ENCODE data around the gene GNAL.
A peak's percentile ranks its signal among the peaks of the same experiment; 100 is the strongest.
"Not testable (repeated sequence)": the region's sequence is repeated elsewhere in the genome, so short reads cannot be mapped to it uniquely, and the experiment has no call there.

Gene GNAL

DNA sequence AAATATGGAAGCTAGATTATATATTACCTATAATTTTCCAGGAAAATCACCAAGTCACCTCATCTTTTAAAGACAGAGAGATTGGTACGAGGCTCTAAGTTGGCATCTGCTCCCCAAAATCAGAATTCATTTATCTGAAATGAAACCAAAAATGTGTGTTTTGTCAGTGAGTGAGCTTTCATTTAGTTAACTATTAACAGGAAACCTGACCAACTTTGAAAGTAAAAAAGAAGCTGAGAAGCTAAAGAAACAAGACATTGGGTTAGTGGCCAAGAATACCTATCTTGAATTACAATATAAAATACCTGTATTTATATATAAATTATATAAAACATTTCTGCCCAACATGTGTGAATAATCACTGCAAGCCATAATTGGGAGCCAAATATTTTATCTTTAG lies 217.1 kb downstream of the GNAL start:
- Histone ChIP-seq H3K36me3 (peaks cover 0 to 32% (median 9%) of the 10 kb centered on the region in 3 donors), H3K27me3 (no peaks in the 10 kb centered on the region), H3K27ac (no peak overlapping the region), H3K4me3 (no peak overlapping the region), H3K4me1 (peaks cover 0 to 19% (median 12%) of the 10 kb centered on the region in 4 donors), H3K9me3 (no peaks in the 10 kb centered on the region)
- TF ChIP-seq, protein P1, sequence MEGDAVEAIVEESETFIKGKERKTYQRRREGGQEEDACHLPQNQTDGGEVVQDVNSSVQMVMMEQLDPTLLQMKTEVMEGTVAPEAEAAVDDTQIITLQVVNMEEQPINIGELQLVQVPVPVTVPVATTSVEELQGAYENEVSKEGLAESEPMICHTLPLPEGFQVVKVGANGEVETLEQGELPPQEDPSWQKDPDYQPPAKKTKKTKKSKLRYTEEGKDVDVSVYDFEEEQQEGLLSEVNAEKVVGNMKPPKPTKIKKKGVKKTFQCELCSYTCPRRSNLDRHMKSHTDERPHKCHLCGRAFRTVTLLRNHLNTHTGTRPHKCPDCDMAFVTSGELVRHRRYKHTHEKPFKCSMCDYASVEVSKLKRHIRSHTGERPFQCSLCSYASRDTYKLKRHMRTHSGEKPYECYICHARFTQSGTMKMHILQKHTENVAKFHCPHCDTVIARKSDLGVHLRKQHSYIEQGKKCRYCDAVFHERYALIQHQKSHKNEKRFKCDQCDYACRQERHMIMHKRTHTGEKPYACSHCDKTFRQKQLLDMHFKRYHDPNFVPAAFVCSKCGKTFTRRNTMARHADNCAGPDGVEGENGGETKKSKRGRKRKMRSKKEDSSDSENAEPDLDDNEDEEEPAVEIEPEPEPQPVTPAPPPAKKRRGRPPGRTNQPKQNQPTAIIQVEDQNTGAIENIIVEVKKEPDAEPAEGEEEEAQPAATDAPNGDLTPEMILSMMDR (IDR thresholded peaks at IDR 0.05): no peak
- intact Hi-C loops (cut with DNase I; ENCODE audit: low total_unique reads): loop anchor here (10.0 kb wide), 1 partner anchor 51 kb away; the partner anchor contains the start of gene CHMP1B
- no peak for DNase-seq

DNA sequence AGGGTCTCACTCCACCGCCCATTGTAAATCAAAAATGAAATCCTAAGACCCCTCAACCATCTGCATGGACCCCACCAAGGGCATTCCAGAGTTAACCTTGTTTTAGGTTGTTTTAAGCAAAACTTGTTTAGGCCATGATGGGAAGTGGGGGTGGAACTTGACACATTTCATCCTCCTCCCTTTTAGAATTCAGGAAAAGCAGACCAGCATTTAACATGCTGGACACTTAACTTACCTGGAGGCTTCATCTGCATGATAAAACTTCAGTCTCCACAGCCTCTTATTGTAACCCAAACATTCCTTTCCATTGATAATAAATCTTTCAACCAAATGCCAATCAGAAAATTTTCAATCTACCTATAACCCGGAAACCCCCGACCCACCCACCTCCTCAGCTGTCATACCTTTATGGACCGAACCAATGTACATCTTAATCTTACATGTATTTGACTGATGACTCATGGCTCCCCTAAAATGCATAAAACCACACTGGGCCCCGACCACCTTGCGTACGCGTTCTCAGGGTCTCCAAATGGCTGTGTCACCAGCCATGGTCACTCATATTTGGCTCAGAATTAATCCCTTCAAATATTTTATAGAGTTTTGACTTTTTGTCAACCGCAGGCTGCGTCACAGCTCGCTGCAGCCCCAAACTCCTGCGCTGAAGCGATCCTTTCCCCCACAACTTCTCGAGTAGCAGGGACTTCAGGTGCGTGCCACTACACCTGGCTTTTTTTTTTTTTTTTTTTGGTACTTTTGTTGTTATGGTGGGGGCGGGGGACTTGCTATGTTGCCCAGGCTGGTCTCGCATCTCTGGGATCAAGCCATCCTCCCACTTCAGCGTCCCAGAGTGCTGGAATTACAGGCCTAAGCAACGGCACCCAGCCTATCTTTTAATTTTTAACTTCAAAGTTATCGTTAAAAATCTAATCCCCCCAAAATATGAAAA lies 218.1 kb downstream of the GNAL start:
- DNase-seq: no peak
- peaks cover 0 to 24% (median 9%) of the 10 kb centered on the region in 3 donors for H3K36me3 ChIP-seq
- H3K27me3 ChIP-seq: no peaks in the 10 kb centered on the region
- peak overlapping the region; percentile 99 to 100 for H3K27ac ChIP-seq
- H3K4me3 ChIP-seq: peak overlapping the region; percentile 78 to 97
- no peaks in the 10 kb centered on the region for H3K9me3 ChIP-seq
- peaks cover 0 to 19% (median 12%) of the 10 kb centered on the region in 4 donors for H3K4me1 ChIP-seq
- TF ChIP-seq, protein P1 (IDR thresholded peaks at IDR 0.05): no peak
- intact Hi-C loops (cut with DNase I; ENCODE audit: low total_unique reads): loop anchor here (10.0 kb wide), 1 partner anchor 52 kb away; the partner anchor contains the start of gene CHMP1B

DNA sequence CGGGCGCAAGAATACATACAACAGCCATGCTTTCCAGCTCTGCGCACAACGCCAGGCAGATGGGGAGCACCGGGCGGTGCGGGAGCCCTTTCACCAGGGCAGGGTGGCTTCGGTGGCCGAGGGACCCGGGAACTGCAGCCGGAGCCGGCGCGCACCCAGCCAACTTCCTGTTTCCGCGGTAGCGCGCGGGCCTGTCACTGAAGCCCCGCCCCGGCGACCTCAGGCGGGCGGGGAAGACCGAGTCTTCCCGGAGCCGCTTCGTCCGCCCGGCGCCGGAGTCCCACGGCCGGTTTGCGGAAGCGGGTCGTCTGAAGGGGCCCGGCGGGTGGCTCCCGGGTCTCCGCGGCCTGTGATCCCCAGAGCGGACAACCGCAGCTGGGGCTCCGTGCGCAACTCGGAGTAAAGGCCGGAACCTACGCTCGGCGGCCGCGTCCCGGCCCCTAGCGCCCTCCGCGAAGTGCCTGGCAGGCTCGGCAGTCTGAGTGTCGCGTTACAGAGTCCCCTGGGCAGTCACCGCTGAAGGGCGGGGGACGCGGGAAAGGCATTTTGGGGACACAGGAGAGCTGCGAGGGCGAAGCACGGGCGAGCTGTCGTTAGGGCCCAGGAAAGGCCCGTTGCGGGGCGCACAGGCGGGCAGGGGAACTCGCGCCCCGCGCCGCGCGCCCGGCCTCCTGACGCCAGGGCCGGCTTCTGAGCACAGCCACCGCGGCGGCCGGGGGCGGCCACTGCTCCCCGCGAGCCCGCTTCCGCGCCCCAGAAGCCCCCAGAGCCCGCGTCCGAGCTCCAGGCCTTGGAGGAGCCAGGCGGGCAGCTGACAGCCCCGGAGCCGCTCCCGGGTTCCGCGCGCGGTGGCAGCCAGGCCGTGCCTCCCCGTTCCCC lies 219.4 kb downstream of the GNAL start, which contains the start of gene MPPE1:
Gene MPPE1 (minus strand): TSS at position 136 of the 879 bp plus-strand sequence. CDS start 11,053 bp downstream, outside the sequence.
- peaks cover 0 to 12% (median 5%) of the 10 kb centered on the region in 3 donors for H3K36me3 ChIP-seq
- H3K27ac ChIP-seq: peak within 1 kb of the TSS; percentile 99 to 100
- H3K4me3 ChIP-seq: peak within 1 kb of the TSS; percentile 78 to 97
- H3K9me3 ChIP-seq: no peaks in the 10 kb centered on the region
- H3K27me3 ChIP-seq: no peaks in the 10 kb centered on the region
- peaks cover 0 to 19% (median 12%) of the 10 kb centered on the region in 4 donors for H3K4me1 ChIP-seq
- peak; percentile 87 to 94 for DNase-seq
- intact Hi-C loops (cut with DNase I; ENCODE audit: low total_unique reads): loop anchor here (10.0 kb wide), 1 partner anchor 54 kb away; the partner anchor contains the start of gene CHMP1B
- TF ChIP-seq, protein P1 (IDR thresholded peaks at IDR 0.05): no peak

DNA sequence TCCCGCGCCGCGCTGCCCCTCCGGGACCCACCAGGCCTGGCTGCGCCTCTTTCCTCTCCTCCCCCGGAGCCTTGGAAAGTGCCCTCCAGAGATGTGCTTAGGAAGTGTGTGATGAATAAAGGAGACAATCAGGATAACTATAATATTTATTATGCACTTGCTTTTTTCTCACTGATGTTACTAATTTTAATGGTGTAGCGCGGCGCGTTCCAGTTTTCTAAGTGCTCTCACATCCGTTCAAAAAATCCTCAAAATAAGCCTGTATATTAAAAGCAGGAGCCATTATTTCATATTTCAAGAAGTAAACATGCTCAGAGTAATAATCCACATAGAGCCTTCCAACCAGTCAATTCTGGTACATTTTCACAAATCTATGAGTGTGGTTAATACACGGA lies 220.0 kb downstream of the GNAL start:
- intact Hi-C loops (cut with DNase I; ENCODE audit: low total_unique reads): loop anchor here (10.0 kb wide), 1 partner anchor 54 kb away; the partner anchor contains the start of gene CHMP1B
- H3K36me3 ChIP-seq: peaks cover 0 to 7% (median 4%) of the 10 kb centered on the region in 3 donors
- TF ChIP-seq, protein P1 (IDR thresholded peaks at IDR 0.05): no peak
- no peaks in the 10 kb centered on the region for H3K27me3 ChIP-seq
- no peak for DNase-seq
- peak overlapping the region; percentile 78 to 97 for H3K4me3 ChIP-seq
- no peaks in the 10 kb centered on the region for H3K9me3 ChIP-seq
- H3K4me1 ChIP-seq: peaks cover 0 to 19% (median 12%) of the 10 kb centered on the region in 4 donors
- H3K27ac ChIP-seq: peak overlapping the region; percentile 99 to 100

DNA sequence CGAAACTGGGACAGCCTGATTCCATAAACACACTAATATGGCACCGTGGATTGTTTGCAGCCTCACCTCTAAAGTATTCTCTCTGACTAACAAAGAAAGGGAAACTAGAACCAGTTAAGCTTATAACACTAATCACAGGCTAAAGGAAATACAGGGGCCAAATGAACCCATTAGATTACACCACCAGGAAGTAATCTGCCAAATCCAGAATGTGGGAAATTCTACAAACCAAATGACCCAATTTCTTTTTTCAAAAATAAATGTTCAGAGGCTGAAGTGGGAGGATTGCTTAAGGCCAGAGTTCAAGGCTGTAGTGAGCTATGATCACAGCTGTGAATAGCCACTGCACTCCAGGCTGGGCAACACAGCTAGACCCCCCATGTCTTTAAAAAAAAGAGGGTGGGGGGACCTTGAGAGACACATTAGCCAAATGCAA lies 220.5 kb downstream of the GNAL start:
- Histone ChIP-seq H3K27me3 (no peaks in the 10 kb centered on the region), H3K4me3 (peak overlapping the region; percentile 78 to 97), H3K9me3 (no peaks in the 10 kb centered on the region), H3K36me3 (peaks cover 0 to 7% (median under 1%) of the 10 kb centered on the region in 3 donors), H3K4me1 (peaks cover 0 to 19% (median 12%) of the 10 kb centered on the region in 4 donors), H3K27ac (peak overlapping the region; percentile 99 to 100)
- no peak for DNase-seq
- intact Hi-C loops (cut with DNase I; ENCODE audit: low total_unique reads): loop anchor here (10.0 kb wide), 1 partner anchor 55 kb away; the partner anchor contains the start of gene CHMP1B
- TF ChIP-seq, protein P1 (IDR thresholded peaks at IDR 0.05): no peak

DNA sequence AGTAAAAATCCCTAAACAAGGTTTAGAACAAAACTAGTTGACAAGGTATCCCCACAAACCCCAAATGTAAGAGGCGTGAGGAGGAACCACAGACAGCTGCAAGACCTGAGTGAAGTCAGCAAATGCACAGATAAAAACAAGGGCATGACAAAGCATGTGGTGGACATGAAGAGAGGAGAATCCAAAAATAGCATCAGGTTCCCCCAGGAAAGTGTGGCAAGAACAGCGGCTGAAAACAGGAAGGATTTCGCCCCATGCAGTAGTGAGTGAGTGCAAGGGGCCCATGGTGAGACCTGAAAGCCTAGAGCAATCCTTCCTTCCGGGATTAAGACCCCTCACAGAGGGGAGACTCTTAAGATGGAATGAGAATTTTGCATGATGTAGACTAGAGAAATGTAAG lies 227.8 kb downstream of the GNAL start:
- H3K27ac ChIP-seq; intact Hi-C loops (cut with DNase I; ENCODE audit: low total_unique reads); H3K4me3 ChIP-seq; H3K4me1 ChIP-seq; H3K36me3 ChIP-seq; DNase-seq; H3K27me3 ChIP-seq; H3K9me3 ChIP-seq: not testable (repeated sequence)

DNA sequence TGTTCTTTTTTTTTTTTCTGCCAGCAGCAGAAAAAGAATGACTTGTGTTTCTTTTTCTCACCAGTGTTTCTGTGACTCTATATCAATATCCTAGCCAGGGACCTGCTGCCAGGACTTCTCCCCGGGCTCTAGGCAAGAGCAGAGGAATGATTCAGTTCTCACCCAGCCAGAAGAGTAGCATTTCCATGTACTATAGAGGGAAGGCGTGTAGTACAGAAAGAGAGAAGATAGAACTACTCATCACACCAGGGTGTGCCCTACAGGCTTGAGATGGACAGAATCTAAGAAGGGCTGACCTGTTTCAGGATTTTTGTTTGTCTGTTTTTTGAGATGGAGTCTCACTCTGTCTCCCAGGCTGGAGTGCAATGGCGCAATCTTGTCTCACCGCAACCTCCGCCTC lies 230.5 kb downstream of the GNAL start:
- H3K4me1 ChIP-seq; H3K4me3 ChIP-seq; DNase-seq; H3K36me3 ChIP-seq; H3K27ac ChIP-seq; H3K27me3 ChIP-seq; H3K9me3 ChIP-seq; intact Hi-C loops (cut with DNase I; ENCODE audit: low total_unique reads): not testable (repeated sequence)
